Adrenal gland (tissue), 12 donors: Measurements from ENCODE around the gene ZNF837. TPM values are rescaled to one million over a fixed set of nuclear protein-coding genes. Genes with fewer than 3 reads are reported as not detected.

Source experiments
- DNase-seq, 7 donors: peaks; one replicate each; pipeline ENCODE4 v3.0.0-alpha.2; 2019 to 2020
- H3K27ac ChIP-seq, 5 donors: fragments of 200-600 bp; sonication (generic) in 4 of 5; 1 replicate in 3 of 5; 2 replicates in 2 of 5; pipeline versions ENCODE4 v1.5.1 to v1.8.0; 2016 to 2020; ENCODE audit warnings: mild to moderate bottlenecking in 1 of 5
- H3K27me3 ChIP-seq: fragments of 200-600 bp; 2 replicates; pipeline ENCODE4 v1.8.0; 2021
- H3K36me3 ChIP-seq, 2 donors: fragments of 200-600 bp; replicated peaks in 1 of 2; 1 replicate in 1 of 2; 2 replicates in 1 of 2; pipeline versions ENCODE4 v1.5.1 to v1.8.0; 2018 to 2022
- H3K4me1 ChIP-seq, 2 donors: fragments of 200-600 bp; replicated peaks in 1 of 2; 1 replicate in 1 of 2; 2 replicates in 1 of 2; pipeline versions ENCODE4 v1.5.1 to v1.8.0; 2018 to 2021
- H3K4me3 ChIP-seq, 4 donors: fragments of 200-600 bp; sonication (generic) in 3 of 4; one replicate each; pipeline ENCODE4 v1.5.1; 2016 to 2018
- H3K9me3 ChIP-seq, 3 donors: fragments of 200-600 bp; sonication (generic) in 1 of 3; replicated peaks in 1 of 3; 1 replicate in 2 of 3; 2 replicates in 1 of 3; pipeline versions ENCODE4 v1.5.1 to v1.8.0; 2016 to 2021
- CTCF ChIP-seq, 6 experiments: fragments of 450-650 bp in 4 of 6; fragments of 200-600 bp in 2 of 6; sonication (generic) in 1 of 6; IDR thresholded peaks; 1 replicate in 5 of 6; 2 replicates in 1 of 6; pipeline versions ENCODE4 v1.5.1 to v1.8.0; 2016 to 2021; ENCODE audit warnings: antibody characterized with exemption in 6 of 6, mild to moderate bottlenecking in 2 of 6, moderate library complexity in 1 of 6
- POLR2A ChIP-seq, 2 donors: fragments of 450-650 bp; IDR thresholded peaks; one replicate each; pipeline ENCODE4 v1.6.1; 2017; ENCODE audit warnings: antibody characterized with exemption in 2 of 2, mild to moderate bottlenecking in 2 of 2, moderate library complexity in 1 of 2
- WGBS, 4 donors: extraction: QIAGEN DNeasy Blood & Tissue Kit in 2 of 4; methylation state at CpG; one replicate each; pipeline versions ENCODE4 v1.1.5 to v1.1.7; 2013 to 2017; 5-methylcytosine and 5-hydroxymethylcytosine counted together
- intact Hi-C, 2 donors: fragments of 100-400 bp; cut with DNase I; formaldehyde crosslinking; loops; one replicate each; pipeline versions ENCODE4 v1.14.1 to v1.15.0; 2022 to 2023
- polyA plus RNA-seq, 3 donors: library from polyadenylated mRNA; stranded (reverse); fragments of 200-250 nt in 2 of 3; fragments of 350-450 nt in 1 of 3; fragmentation: Illumina TruSeq in 1 of 3; extraction: RNeasy Lipid Tissue Mini Kit (QIAGEN cat#74804) in 1 of 3; gene quantifications; one replicate each; pipeline ENCODE4 v1.2.3, GENCODE V29; 2013 to 2014
- total RNA-seq, 9 donors: library from RNA; depleted of rRNA in 4 of 9; stranded (reverse); fragments of >200 nt in 4 of 9; fragments of 120-200 nt in 1 of 9; fragmentation: NEBNext Ultra II Directional in 1 of 9; extraction: Animal tissue kit (Norgen Biotek cat#: 25700) in 1 of 9; gene quantifications; one replicate each; pipeline versions ENCODE4 v1.1.0 to v1.2.4, GENCODE V29; 2013 to 2023
- donor health status: healthy with polysubstance abuse.
- donor health status: Bipolar disorder and iron deficiency.
- donor health status: DM: yes; HTN: yes; CAD: no.
- donor health status: DM: no; HTN: no; CAD: no.
- donor health status: DM: no; HTN: no; CAD: no.
- donor health status: DM: yes; HTN: yes; CAD: no.

Gene ZNF837
- total and polyA plus RNA-seq, 12 donors = 0.09 to 10.5 (median 4.6) TPM

- Histone ChIP-seq H3K9me3 (no peaks in the 10 kb centered on the region), H3K4me3 (no peak overlapping the region), H3K36me3 (no peaks in the 10 kb centered on the region), H3K27me3 (no peaks in the 10 kb centered on the region), H3K27ac (no peak overlapping the region), H3K4me1 (no peaks in the 10 kb centered on the region)
- no peak for TF ChIP-seq CTCF (IDR thresholded peaks at IDR 0.05)
- no peak for TF ChIP-seq POLR2A (IDR thresholded peaks at IDR 0.05)
- intact Hi-C loops = no loop called here
- 82 to 97% (median 86%) methylated on average over 9 to 68 of the region's 68 CpGs for WGBS, 4 donors
- DNase-seq = no peak
Measured at GRCh38 chr19:58368561-58369360, 12.1 kb downstream of the ZNF837 start.

GRCh38 chr19:58367698-58368454 lies 13.0 kb downstream of the ZNF837 start:
- TF ChIP-seq CTCF (IDR thresholded peaks at IDR 0.05) (no peak), POLR2A (IDR thresholded peaks at IDR 0.05) (no peak)
- no peaks in the 10 kb centered on the region for H3K36me3 ChIP-seq
- H3K27me3 ChIP-seq = no peaks in the 10 kb centered on the region
- H3K4me3 ChIP-seq = no peak overlapping the region
- 56 to 86% (median 68%) methylated on average over 37 to 106 of the region's 106 CpGs for WGBS, 4 donors
- no peak overlapping the region for H3K27ac ChIP-seq
- no peaks in the 10 kb centered on the region for H3K4me1 ChIP-seq
- no peak for DNase-seq
- no peaks in the 10 kb centered on the region for H3K9me3 ChIP-seq
- intact Hi-C loops = no loop called here

- 90 to 94% (median 91%) methylated on average over 20 to 32 of the region's 32 CpGs for WGBS, 4 donors
- Histone ChIP-seq H3K4me1 (peaks cover 1 to 2% of the 10 kb centered on the region in 2 donors), H3K36me3 (no peaks in the 10 kb centered on the region), H3K9me3 (no peaks in the 10 kb centered on the region), H3K27ac (no peak overlapping the region), H3K27me3 (no peaks in the 10 kb centered on the region), H3K4me3 (no peak overlapping the region)
- intact Hi-C loops = no loop called here
- no peak for DNase-seq
- TF ChIP-seq POLR2A (IDR thresholded peaks at IDR 0.05) = no peak
- no peak for TF ChIP-seq CTCF (IDR thresholded peaks at IDR 0.05)
Measured at GRCh38 chr19:58366585-58367430, 14.0 kb downstream of the ZNF837 start.

- no peaks in the 10 kb centered on the region for H3K36me3 ChIP-seq
- H3K4me1 ChIP-seq = peaks cover 4 to 7% of the 10 kb centered on the region in 2 donors
- DNase-seq = no peak
- WGBS, 4 donors = 67 to 84% (median 76%) methylated on average over 5 of the region's 5 CpGs
- no peak overlapping the region for H3K4me3 ChIP-seq
- no peaks in the 10 kb centered on the region for H3K27me3 ChIP-seq
- intact Hi-C loops = no loop called here
- H3K9me3 ChIP-seq = no peaks in the 10 kb centered on the region
- TF ChIP-seq POLR2A (IDR thresholded peaks at IDR 0.05) = no peak
- no peak for TF ChIP-seq CTCF (IDR thresholded peaks at IDR 0.05)
- H3K27ac ChIP-seq = no peak overlapping the region
Measured at GRCh38 chr19:58364146-58364545, 16.7 kb downstream of the ZNF837 start.
